RPMI8226 (cell line): ENCODE results near the gene RCSD1.

Experiments used
- DNase-seq: peaks from one replicate; pipeline ENCODE4 v3.0.0-alpha.2; 2015

RCSD1 gene

DNA sequence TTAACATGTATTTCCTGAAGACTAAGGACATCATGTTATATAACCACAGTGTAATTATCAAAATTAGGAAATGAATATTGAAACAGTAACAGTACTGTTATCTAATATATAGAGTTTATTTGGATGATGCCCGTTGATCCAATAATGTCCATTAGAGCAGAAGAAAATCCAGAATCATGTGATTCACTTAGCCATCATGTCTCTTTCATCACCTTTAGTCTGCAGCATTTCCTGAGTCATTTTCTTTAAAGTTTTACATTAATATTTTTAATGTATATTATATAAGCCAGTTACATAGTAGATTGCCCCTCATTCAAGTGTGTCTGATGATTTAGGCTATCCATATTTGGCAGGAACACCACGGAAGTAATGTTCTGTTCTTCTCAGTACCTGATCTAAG, 120.6 kb downstream of the RCSD1 start:
- no peak for DNase-seq

GRCh38 chr1:167751676-167752075, 121.6 kb downstream of the RCSD1 start:
- DNase-seq, result no peak

DNA sequence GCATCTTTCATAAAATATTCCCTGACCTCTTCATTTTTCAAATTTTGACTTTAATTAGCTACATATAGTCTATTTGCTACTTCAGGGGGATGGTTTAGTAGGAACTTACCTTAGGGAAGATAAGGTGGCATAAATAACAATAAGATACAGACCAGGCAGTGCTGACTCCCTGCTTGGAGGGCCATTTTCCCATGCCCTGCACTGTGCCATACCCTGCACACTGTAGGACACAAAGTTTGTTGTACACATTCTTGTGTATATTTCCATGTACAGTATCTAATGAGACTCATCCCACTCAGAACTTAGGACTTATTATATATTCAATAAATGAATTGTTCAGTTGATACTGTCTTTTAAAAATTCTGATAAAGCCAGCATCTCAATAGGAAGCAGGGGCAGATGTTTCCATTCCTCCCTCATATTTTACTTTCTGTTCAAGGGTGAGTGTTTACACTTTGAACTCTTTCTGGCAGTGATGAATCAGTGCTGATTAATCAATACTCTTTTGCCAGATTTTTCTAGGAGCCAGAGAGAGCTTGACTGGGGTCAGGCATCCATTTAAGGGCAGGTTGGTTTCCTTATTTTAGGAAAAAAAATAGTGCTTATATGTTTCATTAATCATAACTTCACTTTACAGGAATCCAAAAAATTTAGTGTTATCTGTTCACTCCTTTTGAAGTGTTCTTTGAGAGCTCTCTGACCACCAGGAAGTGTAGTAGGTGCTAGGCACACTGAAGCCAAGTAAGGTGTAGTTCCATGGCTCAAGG, 122.4 kb downstream of the RCSD1 start:
- no peak for DNase-seq

DNA sequence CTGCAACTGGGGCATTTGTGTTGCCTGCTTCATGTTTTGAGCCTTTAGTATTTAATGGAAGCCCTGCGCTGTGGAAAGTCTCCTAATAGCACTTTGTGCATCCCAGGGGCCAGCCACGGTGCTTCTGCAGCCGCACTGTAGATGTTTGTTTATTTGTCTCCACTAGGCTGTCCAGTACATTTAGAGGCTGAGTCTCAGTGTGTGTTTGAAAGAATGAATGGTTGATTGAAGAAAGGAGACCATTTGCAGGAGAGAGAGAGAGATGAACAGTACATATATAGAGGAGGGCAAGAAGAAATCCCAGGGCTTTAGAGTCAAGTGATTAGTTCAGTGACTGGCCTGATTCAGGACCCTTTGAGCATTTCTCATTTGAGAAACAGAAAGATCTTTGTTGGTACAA, 125.6 kb downstream of the RCSD1 start:
- no peak for DNase-seq
